ENCODE data around the gene ZFAND3.

DNA sequence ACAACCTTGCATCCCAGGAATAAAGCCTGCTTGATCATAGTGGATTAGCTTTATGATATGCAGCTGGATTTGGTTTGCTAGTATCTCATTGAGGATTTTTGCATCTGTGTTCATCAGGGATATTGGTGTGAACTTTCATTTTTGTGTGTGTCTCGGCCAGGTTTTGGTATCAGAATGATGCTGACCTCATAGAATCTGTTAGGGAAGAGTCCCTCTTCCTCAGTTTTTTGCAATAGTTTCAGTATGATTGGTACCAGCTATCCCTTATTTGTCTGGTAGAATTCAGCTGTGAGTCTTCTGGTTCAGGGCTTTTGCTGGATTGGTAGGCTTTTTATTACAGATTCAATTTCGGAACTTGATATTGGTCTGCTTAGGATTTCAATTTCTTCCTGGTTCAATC lies 132.5 kb downstream of the ZFAND3 start:
- TF ChIP-seq CTCF (IDR thresholded peaks at IDR 0.05 in 4 of 5, conservative IDR thresholded peaks at IDR 0.05 in 1 of 5): no peak
- TF ChIP-seq POLR2A (IDR thresholded peaks at IDR 0.05): no peak

Measured in gastrocnemius medialis (tissue), 4 donors.